GM21423 (cell line): ENCODE data around the gene SLC22A2.
A peak's percentile ranks its signal among the peaks of the same experiment; 100 is the strongest.

Experiments
- ATAC-seq: cut with Tn5 transposase; IDR thresholded peaks from one replicate; pipeline ENCODE4 v1.9.1; 2021; ENCODE audit warnings: mild to moderate bottlenecking, moderate library complexity; ENCODE audit not compliant: unreplicated experiment

SLC22A2 gene

GRCh38 chr6:160274871-160275510, 16.4 kb upstream of the SLC22A2 start:
- ATAC-seq = no peak

GRCh38 chr6:160273750-160274149, 15.1 kb upstream of the SLC22A2 start:
- no peak for ATAC-seq

- ATAC-seq = no peak
These were observed 14.6 kb upstream of the SLC22A2 start for GRCh38 chr6:160273196-160273595.

GRCh38 chr6:160272707-160273106, 14.1 kb upstream of the SLC22A2 start:
- ATAC-seq = no peak

- ATAC-seq = no peak
These were observed 11.7 kb upstream of the SLC22A2 start for GRCh38 chr6:160270347-160270746.

- no peak for ATAC-seq
These were observed 11.2 kb upstream of the SLC22A2 start for GRCh38 chr6:160269771-160270170.

- ATAC-seq = no peak
These were observed 10.5 kb upstream of the SLC22A2 start for GRCh38 chr6:160269023-160269521.

GRCh38 chr6:160267102-160267501, 8.5 kb upstream of the SLC22A2 start:
- no peak for ATAC-seq

GRCh38 chr6:160265869-160266476, 7.4 kb upstream of the SLC22A2 start:
- peak; percentile 86 for ATAC-seq

GRCh38 chr6:160264061-160264612, 5.5 kb upstream of the SLC22A2 start:
- no peak for ATAC-seq

- no peak for ATAC-seq
These were observed 4.7 kb upstream of the SLC22A2 start for GRCh38 chr6:160263196-160263939.

- no peak for ATAC-seq
These were observed 3.5 kb upstream of the SLC22A2 start for GRCh38 chr6:160261991-160262680.

GRCh38 chr6:160260803-160261450, 2.3 kb upstream of the SLC22A2 start:
- ATAC-seq = peak; percentile 11

- ATAC-seq = peak; percentile 51
These were observed 1.7 kb upstream of the SLC22A2 start for GRCh38 chr6:160260367-160260766.

- no peak for ATAC-seq
These were observed 977 bp upstream of the SLC22A2 start for GRCh38 chr6:160259598-160259997.

GRCh38 chr6:160259143-160259425, 463 bp upstream of the SLC22A2 start:
- no peak for ATAC-seq

GRCh38 chr6:160256445-160256844, 2.2 kb downstream of the SLC22A2 start:
- no peak for ATAC-seq

- no peak for ATAC-seq
These were observed 3.9 kb downstream of the SLC22A2 start for GRCh38 chr6:160254467-160255312.

GRCh38 chr6:160253714-160254113, 4.9 kb downstream of the SLC22A2 start:
- ATAC-seq = peak; percentile 45

- no peak for ATAC-seq
These were observed 5.3 kb downstream of the SLC22A2 start for GRCh38 chr6:160253292-160253691.
